SW 1271 (cell line): Measurements from ENCODE around the gene LCTL.

Source experiments
- DNase-seq, 2 experiments: peaks; one replicate each; lab custom pipeline; 2025; lab: John Stamatoyannopoulos, UW

The LCTL gene

DNA sequence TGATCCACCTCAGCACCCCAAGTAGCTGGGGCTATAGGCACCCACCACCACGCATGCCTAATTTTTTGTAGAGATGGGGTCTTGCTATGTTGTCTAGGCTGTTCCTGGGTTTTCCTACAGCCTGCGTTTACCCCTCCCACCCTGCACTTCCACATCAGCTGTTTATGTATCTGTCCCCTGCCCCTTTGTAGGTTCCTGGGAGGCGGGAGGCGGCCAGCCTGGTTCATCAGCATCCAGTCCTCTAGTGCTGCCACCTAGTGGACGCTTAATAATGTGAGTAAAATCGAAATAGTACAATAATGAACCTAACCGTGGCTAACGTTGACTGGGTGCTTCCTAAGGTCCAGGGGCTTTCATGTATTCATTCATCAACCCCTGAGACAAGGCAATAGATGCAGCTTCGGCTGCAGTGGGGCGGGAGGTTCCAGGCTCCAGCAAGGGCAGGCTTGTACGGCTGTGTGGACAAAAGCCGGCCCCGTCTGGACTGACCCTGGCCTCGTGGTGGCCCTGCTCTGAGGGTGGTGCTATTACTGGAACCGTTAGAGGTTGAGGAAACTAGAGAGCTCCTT, 1.2 kb upstream of the LCTL start:
- DNase-seq: peak; percentile 17 to 56

DNA sequence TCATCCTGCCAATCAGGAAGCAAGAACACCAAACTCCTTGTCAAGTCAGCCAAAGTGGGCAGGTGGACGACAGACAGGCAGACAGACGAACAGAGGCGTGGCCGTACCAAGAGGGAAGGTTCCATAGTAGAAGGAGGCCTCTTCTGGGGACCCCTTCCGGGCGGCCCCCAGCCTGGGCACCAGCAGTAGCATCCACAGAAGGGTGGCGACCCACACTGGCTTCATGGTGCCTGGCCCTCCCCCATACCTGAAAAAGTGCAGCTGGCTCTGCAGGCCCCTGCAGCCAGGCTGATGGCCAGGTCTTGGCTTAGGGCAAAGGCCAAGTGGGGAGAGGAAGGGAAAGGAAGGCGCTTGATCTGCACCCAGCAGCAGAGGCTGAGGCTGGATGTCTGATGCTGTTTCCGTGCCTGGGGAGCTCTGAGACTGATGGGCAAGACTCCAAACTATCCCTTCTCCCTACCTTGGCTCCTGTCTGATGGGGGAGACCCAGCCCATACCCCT, 607 bp downstream of the LCTL start:
- no peak for DNase-seq

- DNase-seq: no peak
Measured at GRCh38 chr15:66564136-66565041, 1.4 kb downstream of the LCTL start.

GRCh38 chr15:66563566-66564110, 2.2 kb downstream of the LCTL start:
- no peak for DNase-seq

DNA sequence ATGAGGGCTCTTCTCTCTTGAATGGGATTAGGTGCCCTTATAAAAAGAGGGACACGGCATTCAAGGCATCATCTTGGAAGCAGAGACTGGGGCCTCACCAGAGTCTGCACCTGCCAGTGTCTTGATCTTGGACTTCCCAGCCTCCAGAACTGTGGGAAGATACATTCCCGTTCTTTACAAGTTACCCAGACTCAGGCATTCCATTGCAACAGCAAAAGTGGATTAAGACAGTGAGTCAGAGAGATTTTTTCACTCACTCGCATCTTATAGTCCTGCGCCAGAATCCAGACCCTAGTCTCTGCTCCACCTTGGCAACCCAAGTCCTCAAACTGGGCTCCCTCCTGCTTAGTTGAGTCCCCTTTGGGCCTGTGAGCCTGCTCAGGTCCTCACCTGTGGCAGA, 2.7 kb downstream of the LCTL start:
- DNase-seq: no peak

- DNase-seq: no peak
Measured at GRCh38 chr15:66560856-66561525, 4.8 kb downstream of the LCTL start.

DNA sequence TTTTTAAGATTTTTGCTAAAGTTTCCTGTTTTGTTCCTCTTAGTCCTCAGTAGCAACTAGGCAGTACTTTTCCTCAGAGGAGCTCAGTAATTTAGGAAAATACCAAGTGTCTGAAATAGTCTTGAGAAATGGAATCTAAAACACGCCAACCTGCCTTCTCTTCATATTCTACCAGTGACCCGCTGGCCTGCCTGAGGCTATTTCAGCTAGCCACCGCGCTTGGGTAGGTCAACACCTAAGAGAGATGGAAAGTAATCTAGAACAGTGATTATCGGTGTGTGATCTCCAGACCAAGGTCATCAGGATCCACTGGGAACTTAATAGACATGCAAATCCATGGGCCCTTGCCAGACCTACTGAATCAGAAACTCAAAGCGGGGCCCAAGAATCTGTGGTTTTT, 7.5 kb downstream of the LCTL start:
- DNase-seq: no peak

GRCh38 chr15:66555685-66556084, 10.1 kb downstream of the LCTL start:
- DNase-seq: no peak

- DNase-seq: no peak
Measured at GRCh38 chr15:66545255-66545654, 20.5 kb downstream of the LCTL start.

- DNase-seq: no peak
Measured at GRCh38 chr15:66542896-66543295, 22.9 kb downstream of the LCTL start.

DNA sequence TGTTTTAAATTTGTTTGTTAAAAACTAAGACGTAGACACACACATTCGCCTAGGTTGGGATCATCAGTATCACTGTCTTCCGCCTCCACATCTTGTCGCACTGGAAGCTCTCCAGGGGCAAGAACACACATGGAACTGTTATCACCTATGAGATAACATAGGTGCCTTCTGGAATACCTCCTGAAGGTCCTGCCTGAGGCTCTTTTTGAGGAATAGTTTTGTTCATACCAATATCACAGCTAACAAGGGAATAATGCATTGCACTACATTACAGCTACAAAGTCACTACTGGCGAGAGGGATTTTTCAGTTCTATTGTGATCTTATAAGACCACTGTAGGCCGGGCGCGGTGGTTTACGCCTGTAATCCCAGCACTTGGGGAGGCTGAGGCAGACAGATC, 30.7 kb downstream of the LCTL start:
- no peak for DNase-seq

DNA sequence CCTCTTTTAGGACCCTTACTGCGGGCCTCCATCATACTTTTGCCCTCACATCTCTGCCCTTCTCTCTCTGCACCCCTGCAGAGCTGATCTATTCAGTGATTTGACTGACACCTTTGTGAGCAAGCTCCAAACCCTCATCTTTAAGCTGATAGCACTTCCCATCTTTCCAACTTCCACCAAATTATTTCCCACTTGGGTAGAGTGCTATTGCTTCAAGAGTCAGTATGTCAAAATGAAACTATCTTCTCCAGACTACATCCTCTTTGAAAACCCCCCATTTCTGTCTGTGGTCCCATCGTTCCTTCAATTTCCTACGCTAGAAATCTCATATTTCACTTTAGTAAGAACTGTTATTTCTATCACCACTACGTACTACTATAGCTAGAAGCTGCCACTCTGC, 41.0 kb downstream of the LCTL start:
- DNase-seq: no peak

DNA sequence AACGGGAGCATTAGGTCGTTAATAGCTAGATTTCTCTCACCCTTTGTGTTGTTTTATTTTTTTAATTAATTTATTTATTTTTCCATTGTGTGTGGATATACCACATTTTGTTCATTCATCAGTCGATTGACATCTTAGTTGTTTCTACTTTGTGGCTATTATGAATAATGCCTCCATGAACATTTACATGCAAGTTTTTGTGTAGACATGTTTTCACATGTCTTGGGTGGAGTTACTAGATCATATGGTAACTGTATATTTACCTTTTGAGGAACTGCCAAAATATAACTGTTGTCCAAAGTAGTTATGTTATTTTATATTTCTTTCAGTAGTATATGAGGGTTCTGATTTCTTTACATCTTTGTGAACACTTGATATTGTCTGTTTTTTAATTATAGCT, 41.9 kb downstream of the LCTL start:
- DNase-seq: no peak

DNA sequence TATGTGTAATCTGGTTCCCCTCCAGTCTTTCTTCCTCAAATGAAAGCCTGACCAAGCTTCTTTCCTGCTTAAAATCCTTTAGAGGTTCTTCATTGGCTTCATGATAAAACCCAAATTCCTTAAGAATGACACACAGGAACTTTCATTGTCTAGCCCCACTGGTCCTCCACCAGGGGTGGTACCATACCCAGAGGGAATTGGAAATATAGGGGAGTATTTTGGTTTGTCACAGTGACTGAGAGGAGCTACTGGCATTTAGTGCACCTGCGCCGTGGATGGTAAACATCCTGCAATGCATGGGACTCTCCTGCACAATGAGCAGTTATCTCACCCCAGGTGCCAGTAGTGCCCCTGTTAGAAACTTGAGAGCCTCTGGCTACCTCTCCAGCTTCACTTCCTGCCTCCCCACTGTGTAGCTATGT, 49.9 kb downstream of the LCTL start:
- peak in 1 of 2 experiments; percentile 70 for DNase-seq

DNA sequence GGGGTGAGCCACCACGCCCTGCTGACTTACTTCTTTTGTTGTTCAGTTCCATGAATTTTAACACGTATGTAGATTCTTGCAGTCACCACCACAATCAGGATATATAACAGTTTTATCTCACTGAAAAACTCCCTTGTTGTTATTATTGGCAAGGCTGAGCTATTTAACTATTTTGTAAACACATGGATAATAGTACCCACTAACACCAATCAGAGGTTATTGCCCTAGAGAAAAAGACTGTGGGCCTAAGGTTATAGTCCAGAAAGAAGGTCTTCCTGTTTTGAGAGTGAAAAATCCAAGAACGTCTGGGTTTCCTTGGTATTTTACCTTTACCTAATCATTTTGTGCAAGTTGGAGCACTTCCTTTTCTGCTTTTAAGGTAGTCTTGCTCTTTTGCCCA, 51.2 kb downstream of the LCTL start:
- DNase-seq: no peak

GRCh38 chr15:66508293-66508883, 57.4 kb downstream of the LCTL start:
- DNase-seq: no peak

GRCh38 chr15:66505818-66506217, 60.0 kb downstream of the LCTL start:
- DNase-seq: no peak

DNA sequence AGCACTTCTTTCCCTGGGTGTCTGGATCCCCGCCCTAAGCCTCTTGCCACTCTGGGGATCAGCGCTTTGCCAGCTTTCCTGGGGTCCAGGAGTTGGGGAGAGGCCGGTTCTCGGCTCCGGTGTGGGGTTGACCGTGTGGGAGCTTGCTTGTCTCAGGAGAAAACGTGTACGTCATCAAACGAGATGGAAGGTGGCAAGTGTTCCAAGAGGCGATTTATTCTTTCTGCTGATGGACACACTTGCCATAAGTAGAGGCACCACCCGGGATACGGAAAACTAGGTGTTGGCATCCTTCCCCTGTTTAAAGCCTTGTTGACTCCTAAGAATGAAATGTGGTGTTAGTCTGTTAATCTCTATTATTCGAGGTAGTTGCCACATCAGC, 60.4 kb downstream of the LCTL start:
- DNase-seq: no peak

- DNase-seq: peak; percentile 86 to 95
Measured at GRCh38 chr15:66504563-66505429, 61.0 kb downstream of the LCTL start, which contains the start of the genes RPL4 and ZWILCH. Gene RPL4 (minus strand): TSS chr15:66504855. CDS start chr15:66504790, 65 bp downstream. Gene ZWILCH (plus strand): TSS chr15:66505326. CDS start chr15:66505339, 13 bp downstream.

DNA sequence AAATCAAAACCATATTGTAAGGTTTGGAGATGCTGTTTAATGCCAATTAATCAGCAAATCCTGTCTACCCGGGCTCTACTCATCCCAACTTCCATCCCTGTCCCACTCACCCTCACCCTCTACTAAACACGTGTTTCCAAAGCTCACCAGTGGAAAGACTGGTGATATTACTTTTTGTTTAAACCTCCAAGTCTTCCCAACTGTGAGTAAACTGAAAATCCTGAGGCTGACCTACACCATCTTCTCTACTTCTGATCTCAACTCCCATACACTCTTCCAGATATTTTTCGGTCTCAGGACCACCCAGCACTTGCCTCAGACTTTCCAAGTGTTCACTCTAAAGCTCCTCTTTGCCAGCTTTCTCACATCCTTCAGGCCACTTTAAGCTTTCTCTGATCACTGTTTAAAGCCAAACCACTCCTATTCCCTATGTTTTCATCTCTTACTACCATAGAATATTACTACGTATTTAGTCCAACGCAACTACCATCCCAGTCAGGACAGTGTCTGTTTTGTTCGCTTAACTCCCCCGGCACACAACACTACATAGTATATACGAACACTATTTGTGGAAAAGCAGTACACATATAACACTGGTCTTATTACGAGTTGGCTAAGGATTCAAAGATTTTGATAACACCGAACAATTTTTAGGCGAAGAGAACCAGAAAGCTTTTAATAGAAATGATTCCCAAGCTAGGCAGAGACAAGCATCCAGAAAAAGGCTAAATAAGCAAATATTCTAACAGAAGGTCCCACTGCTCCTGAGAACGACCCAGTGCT, 61.8 kb downstream of the LCTL start:
- DNase-seq: peak in 1 of 2 experiments; percentile 16
